GDM1 (cell line): ENCODE measurements around the gene SEMA5A.

Experiments
- DNase-seq: peaks from one replicate; lab custom pipeline; 2025; lab: John Stamatoyannopoulos, UW

SEMA5A gene

GRCh38 chr5:9166202-9167112, 379.4 kb downstream of the SEMA5A start:
- no peak for DNase-seq

- no peak for DNase-seq
Observed at GRCh38 chr5:9165546-9165945, 380.3 kb downstream of the SEMA5A start.

- no peak for DNase-seq
Observed at GRCh38 chr5:9160747-9161146, 385.1 kb downstream of the SEMA5A start.

- no peak for DNase-seq
Observed at GRCh38 chr5:9157811-9158210, 388.1 kb downstream of the SEMA5A start.

- DNase-seq: no peak
Observed at GRCh38 chr5:9157020-9157419, 388.9 kb downstream of the SEMA5A start.

- no peak for DNase-seq
Observed at GRCh38 chr5:9156282-9156681, 389.6 kb downstream of the SEMA5A start.

GRCh38 chr5:9151684-9152427, 394.0 kb downstream of the SEMA5A start:
- no peak for DNase-seq

GRCh38 chr5:9149988-9150387, 395.9 kb downstream of the SEMA5A start:
- DNase-seq: no peak

- DNase-seq: no peak
Observed at GRCh38 chr5:9148242-9148641, 397.6 kb downstream of the SEMA5A start.

- no peak for DNase-seq
Observed at GRCh38 chr5:9140711-9141110, 405.2 kb downstream of the SEMA5A start.

GRCh38 chr5:9140202-9140601, 405.7 kb downstream of the SEMA5A start:
- no peak for DNase-seq

- DNase-seq: no peak
Observed at GRCh38 chr5:9139344-9139743, 406.5 kb downstream of the SEMA5A start.

GRCh38 chr5:9128136-9128535, 417.7 kb downstream of the SEMA5A start:
- no peak for DNase-seq

- DNase-seq: no peak
Observed at GRCh38 chr5:9126490-9126889, 419.4 kb downstream of the SEMA5A start.

GRCh38 chr5:9125852-9126251, 420.0 kb downstream of the SEMA5A start:
- no peak for DNase-seq

- DNase-seq: no peak
Observed at GRCh38 chr5:9124838-9125237, 421.0 kb downstream of the SEMA5A start.

- no peak for DNase-seq
Observed at GRCh38 chr5:9124071-9124470, 421.8 kb downstream of the SEMA5A start.

GRCh38 chr5:9122528-9122927, 423.3 kb downstream of the SEMA5A start:
- no peak for DNase-seq

GRCh38 chr5:9121597-9121996, 424.3 kb downstream of the SEMA5A start:
- no peak for DNase-seq

- DNase-seq: no peak
Observed at GRCh38 chr5:9118852-9119251, 427.0 kb downstream of the SEMA5A start.

- DNase-seq: no peak
Observed at GRCh38 chr5:9115093-9115492, 430.8 kb downstream of the SEMA5A start.

GRCh38 chr5:9112520-9113291, 433.2 kb downstream of the SEMA5A start:
- DNase-seq: no peak
